ENCODE data around the gene FGD6.
"Not testable (repeated sequence)": the region's sequence is repeated elsewhere in the genome, so short reads cannot be mapped to it uniquely, and the experiment has no call there.

Gene FGD6

DNA sequence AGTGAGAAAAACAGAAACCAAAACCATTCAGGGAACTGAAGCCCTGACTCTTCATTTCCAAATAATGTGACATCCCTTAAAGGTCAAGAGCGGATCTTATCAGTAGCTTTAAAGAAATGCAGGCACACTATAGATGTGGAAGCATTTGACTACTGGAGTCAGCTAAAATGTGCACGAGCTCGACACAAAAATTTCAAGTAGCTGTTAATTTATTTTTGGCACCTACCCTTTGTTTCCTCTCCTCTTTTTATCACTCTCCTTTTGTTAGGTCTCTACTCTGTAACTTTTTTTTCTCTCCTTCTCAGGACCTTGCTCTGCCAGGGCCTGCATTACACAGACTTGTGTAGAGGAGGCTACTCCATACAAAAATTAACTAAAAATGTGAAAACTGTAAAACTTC, 58.3 kb downstream of the FGD6 start:
- no peak overlapping the region for H3K27ac ChIP-seq (ENCODE audit: low read depth in 2 of 2, low read length in 2 of 2)
- H3K4me3 ChIP-seq (ENCODE audit: low read length in 2 of 2) = no peak overlapping the region
- no peaks in the 10 kb centered on the region for H3K36me3 ChIP-seq (ENCODE audit: control insufficient read depth in 2 of 2, insufficient read depth in 2 of 2, low read length in 2 of 2)
- no peaks in the 10 kb centered on the region for H3K4me1 ChIP-seq (ENCODE audit: control insufficient read depth in 2 of 2, insufficient read depth in 2 of 2, low read length in 2 of 2)
- H3K9ac ChIP-seq (ENCODE audit: low read depth in 1 of 2, low read length in 2 of 2) = no peak overlapping the region
- H3K9me3 ChIP-seq (ENCODE audit: control insufficient read depth in 2 of 2, low read length in 2 of 2) = no peaks in the 10 kb centered on the region
- H3K27me3 ChIP-seq (ENCODE audit: control insufficient read depth in 2 of 2, insufficient read depth in 2 of 2, low read length in 2 of 2) = no peaks in the 10 kb centered on the region

DNA sequence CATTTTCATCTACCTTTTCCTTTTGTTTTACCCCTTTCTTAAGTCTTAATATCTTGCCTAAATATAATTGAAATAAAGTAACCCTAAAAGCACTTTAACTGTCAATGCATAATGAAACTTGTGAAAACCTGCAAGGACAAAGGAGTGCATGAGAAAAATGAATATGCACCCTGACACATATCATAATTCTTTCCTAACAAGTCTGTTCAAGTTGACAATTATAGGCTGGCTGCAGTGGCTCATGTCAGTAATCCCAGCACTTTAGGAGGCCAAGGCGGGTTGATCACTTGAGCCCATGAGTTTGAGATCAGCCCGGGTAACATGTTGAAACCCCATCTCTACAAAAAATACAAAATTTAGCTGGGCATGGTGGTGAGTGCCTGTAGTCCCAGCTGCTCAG, 65.4 kb downstream of the FGD6 start:
- H3K27me3 ChIP-seq (ENCODE audit: control insufficient read depth in 2 of 2, insufficient read depth in 2 of 2, low read length in 2 of 2) = no peaks in the 10 kb centered on the region
- no peaks in the 10 kb centered on the region for H3K4me1 ChIP-seq (ENCODE audit: control insufficient read depth in 2 of 2, insufficient read depth in 2 of 2, low read length in 2 of 2)

DNA sequence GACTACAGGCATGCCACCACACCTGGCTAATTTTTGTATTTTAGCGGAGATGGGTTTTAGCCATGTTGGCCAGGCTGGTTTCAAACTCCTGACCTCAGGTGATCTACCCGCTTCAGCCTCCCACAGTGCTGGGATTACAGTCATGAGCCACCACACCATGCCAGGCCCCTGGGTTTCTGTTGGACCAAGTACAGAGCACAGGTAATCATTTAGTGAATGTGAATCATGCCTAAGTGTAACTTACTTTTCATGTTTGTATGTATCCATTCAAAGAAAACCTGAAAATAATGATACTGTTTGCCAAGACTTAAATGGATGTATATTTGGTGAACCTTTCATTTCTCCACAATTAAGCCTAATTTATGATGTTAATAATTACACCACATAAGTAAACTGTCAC, 65.9 kb downstream of the FGD6 start:
- peaks cover 4 to 11% of the 10 kb centered on the region in 2 donors for H3K36me3 ChIP-seq (ENCODE audit: control insufficient read depth in 2 of 2, insufficient read depth in 2 of 2, low read length in 2 of 2)

More for the DNA sequence above, 65.4 kb downstream of the FGD6 start:
- Histone ChIP-seq H3K36me3 (ENCODE audit: control insufficient read depth in 2 of 2, insufficient read depth in 2 of 2, low read length in 2 of 2) (peaks cover 4 to 11% of the 10 kb centered on the region in 2 donors), H3K27ac (ENCODE audit: low read depth in 2 of 2, low read length in 2 of 2) (no peak overlapping the region), H3K4me3 (ENCODE audit: low read length in 2 of 2) (no peak overlapping the region), H3K9ac (ENCODE audit: low read depth in 1 of 2, low read length in 2 of 2) (no peak overlapping the region), H3K9me3 (ENCODE audit: control insufficient read depth in 2 of 2, low read length in 2 of 2) (no peaks in the 10 kb centered on the region)

DNA sequence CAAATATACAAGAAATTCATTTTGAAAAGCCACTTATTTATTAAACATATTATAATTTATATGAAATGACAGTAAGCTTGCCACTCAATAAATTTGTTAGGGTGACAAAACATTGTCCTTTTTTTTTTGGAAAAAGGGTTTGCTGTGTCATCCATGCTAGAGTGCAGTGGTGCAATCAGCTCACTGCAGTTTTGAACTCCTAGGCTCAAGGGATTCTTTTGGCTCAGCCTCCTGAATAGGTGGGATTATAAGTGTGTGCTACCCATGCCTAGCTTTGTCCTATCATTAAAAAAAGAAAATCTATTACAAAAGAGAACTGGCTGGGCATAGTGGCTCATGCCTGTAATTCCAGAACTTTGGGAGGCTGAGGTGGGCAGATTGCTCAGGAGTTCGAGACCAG, 66.8 kb downstream of the FGD6 start:
- no peaks in the 10 kb centered on the region for H3K4me1 ChIP-seq (ENCODE audit: control insufficient read depth in 2 of 2, insufficient read depth in 2 of 2, low read length in 2 of 2)
- H3K36me3 ChIP-seq (ENCODE audit: control insufficient read depth in 2 of 2, insufficient read depth in 2 of 2, low read length in 2 of 2) = peaks cover 4 to 11% of the 10 kb centered on the region in 2 donors
- H3K27me3 ChIP-seq (ENCODE audit: control insufficient read depth in 2 of 2, insufficient read depth in 2 of 2, low read length in 2 of 2) = no peaks in the 10 kb centered on the region
- H3K9me3 ChIP-seq (ENCODE audit: control insufficient read depth in 2 of 2, low read length in 2 of 2) = no peaks in the 10 kb centered on the region
- no peak overlapping the region for H3K4me3 ChIP-seq (ENCODE audit: low read length in 2 of 2)
- no peak overlapping the region for H3K27ac ChIP-seq (ENCODE audit: low read depth in 2 of 2, low read length in 2 of 2)
- H3K9ac ChIP-seq (ENCODE audit: low read depth in 1 of 2, low read length in 2 of 2) = no peak overlapping the region

More for the DNA sequence above, 65.9 kb downstream of the FGD6 start:
- Histone ChIP-seq H3K27me3 (ENCODE audit: control insufficient read depth in 2 of 2, insufficient read depth in 2 of 2, low read length in 2 of 2) (no peaks in the 10 kb centered on the region), H3K9ac (ENCODE audit: low read depth in 1 of 2, low read length in 2 of 2) (no peak overlapping the region), H3K27ac (ENCODE audit: low read depth in 2 of 2, low read length in 2 of 2) (no peak overlapping the region), H3K9me3 (ENCODE audit: control insufficient read depth in 2 of 2, low read length in 2 of 2) (no peaks in the 10 kb centered on the region), H3K4me3 (ENCODE audit: low read length in 2 of 2) (no peak overlapping the region), H3K4me1 (ENCODE audit: control insufficient read depth in 2 of 2, insufficient read depth in 2 of 2, low read length in 2 of 2) (no peaks in the 10 kb centered on the region)

DNA sequence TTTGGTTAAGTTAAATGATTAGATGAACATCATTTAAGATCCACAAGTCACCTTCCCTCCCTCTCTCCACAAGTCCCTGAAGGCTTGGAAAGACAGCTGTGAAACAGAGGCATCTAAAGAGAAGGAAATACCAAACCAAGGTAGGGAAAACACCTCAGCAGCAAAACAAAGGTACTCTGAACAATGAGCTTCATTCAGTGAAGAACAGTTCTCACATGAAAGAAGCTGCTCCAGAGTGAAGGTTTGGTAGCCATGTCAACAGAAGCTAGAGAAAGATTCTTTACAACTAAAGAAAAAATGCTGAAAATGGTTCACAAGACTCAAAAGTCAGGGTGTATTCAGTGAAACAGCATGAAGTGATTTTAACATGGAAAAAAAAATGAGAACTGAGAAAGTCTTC, 69.4 kb downstream of the FGD6 start:
- Histone ChIP-seq H3K4me1 (ENCODE audit: control insufficient read depth in 2 of 2, insufficient read depth in 2 of 2, low read length in 2 of 2) (no peaks in the 10 kb centered on the region), H3K9ac (ENCODE audit: low read depth in 1 of 2, low read length in 2 of 2) (no peak overlapping the region), H3K27me3 (ENCODE audit: control insufficient read depth in 2 of 2, insufficient read depth in 2 of 2, low read length in 2 of 2) (no peaks in the 10 kb centered on the region), H3K9me3 (ENCODE audit: control insufficient read depth in 2 of 2, low read length in 2 of 2) (no peaks in the 10 kb centered on the region), H3K27ac (ENCODE audit: low read depth in 2 of 2, low read length in 2 of 2) (no peak overlapping the region), H3K4me3 (ENCODE audit: low read length in 2 of 2) (no peak overlapping the region), H3K36me3 (ENCODE audit: control insufficient read depth in 2 of 2, insufficient read depth in 2 of 2, low read length in 2 of 2) (peaks cover 1 to 8% of the 10 kb centered on the region in 2 donors)

DNA sequence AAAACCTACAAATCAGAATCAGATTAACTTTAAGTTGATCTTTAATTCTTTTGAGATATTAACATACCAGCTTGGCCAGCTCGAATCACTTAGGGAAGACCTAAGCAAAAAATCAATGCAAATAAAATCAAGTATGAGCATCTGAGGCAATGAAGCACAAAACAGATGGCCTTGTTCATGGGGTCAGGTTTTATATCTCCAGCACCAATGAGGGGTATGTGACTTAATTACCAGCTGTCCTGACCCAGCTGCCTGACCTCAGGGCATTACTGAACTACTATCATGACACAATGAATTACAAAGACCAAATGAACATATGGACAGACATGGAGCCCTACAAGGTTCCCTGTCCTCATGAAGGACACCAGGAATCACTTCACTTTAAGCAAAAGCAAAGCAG, 70.5 kb downstream of the FGD6 start:
- Histone ChIP-seq H3K27me3 (ENCODE audit: control insufficient read depth in 2 of 2, insufficient read depth in 2 of 2, low read length in 2 of 2) (no peaks in the 10 kb centered on the region), H3K4me3 (ENCODE audit: low read length in 2 of 2) (no peak overlapping the region), H3K36me3 (ENCODE audit: control insufficient read depth in 2 of 2, insufficient read depth in 2 of 2, low read length in 2 of 2) (peaks cover 0 to 3% of the 10 kb centered on the region in 2 donors), H3K9me3 (ENCODE audit: control insufficient read depth in 2 of 2, low read length in 2 of 2) (no peaks in the 10 kb centered on the region), H3K9ac (ENCODE audit: low read depth in 1 of 2, low read length in 2 of 2) (no peak overlapping the region), H3K27ac (ENCODE audit: low read depth in 2 of 2, low read length in 2 of 2) (no peak overlapping the region), H3K4me1 (ENCODE audit: control insufficient read depth in 2 of 2, insufficient read depth in 2 of 2, low read length in 2 of 2) (no peaks in the 10 kb centered on the region)

DNA sequence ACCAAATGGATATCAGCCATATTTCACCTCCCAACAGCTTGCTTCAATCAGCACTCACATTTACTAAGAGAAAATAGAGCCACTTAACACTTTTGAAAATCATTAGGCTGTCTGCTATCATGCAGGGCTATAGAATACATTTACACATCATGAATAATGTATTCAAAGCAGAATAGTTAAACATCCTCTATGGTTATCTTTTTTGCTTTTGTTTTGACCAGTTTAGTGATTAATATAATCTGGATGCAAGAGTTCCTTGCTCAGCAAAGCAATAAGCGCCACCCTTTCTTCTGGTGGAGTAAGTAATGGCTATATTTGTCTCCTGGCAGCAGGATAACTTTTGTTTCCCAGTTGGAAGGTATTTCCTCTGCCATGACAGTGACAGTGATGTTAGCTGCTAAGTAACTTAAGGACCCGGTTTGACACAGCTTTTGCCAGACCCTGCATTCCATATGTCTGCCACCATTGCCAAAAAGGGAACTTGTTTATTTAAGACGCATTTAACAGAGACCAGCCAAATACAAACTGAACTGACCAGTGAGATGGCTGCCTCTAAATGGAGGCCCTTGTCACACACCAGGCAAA, 73.6 kb downstream of the FGD6 start:
- H3K27ac ChIP-seq (ENCODE audit: low read depth in 2 of 2, low read length in 2 of 2) = no peak overlapping the region

DNA sequence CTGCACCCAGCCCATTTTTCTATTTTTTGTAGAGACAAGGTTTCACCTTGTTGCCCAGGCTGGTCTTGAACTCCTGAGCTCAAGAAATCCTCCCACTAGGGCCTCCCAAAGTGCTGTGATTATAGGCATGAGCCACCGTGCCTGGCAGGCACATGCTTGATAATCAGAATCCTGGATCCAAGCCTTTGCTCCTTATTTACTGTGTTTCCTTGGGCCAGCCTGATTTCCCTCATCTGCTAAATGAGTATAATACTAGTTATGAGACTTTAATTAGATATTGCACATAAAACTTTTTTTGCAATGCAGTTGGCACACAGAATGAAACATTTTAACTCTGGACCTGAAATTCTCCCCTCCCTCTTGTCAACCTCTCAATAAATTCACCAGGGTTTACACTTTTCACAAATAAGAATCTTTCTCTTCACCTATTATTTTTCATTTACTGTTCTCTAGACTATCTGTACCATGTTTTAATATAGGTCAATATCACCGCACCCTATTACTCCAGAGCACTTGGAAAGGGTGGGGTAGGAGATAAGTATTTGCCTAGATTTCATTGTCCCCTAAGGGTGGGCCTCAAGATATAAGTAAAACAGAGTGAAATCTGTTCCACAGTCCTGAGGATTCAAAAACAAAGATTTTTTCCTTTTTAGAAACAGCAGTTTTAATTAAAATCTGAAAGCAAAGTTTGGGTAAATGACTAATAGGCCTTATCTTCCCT, 74.7 kb downstream of the FGD6 start:
- H3K4me1 ChIP-seq (ENCODE audit: control insufficient read depth in 2 of 2, insufficient read depth in 2 of 2, low read length in 2 of 2) = no peaks in the 10 kb centered on the region
- H3K27me3 ChIP-seq (ENCODE audit: control insufficient read depth in 2 of 2, insufficient read depth in 2 of 2, low read length in 2 of 2) = no peaks in the 10 kb centered on the region
- no peak overlapping the region for H3K9ac ChIP-seq (ENCODE audit: low read depth in 1 of 2, low read length in 2 of 2)
- H3K27ac ChIP-seq (ENCODE audit: low read depth in 2 of 2, low read length in 2 of 2) = no peak overlapping the region
- no peaks in the 10 kb centered on the region for H3K36me3 ChIP-seq (ENCODE audit: control insufficient read depth in 2 of 2, insufficient read depth in 2 of 2, low read length in 2 of 2)
- no peaks in the 10 kb centered on the region for H3K9me3 ChIP-seq (ENCODE audit: control insufficient read depth in 2 of 2, low read length in 2 of 2)
- H3K4me3 ChIP-seq (ENCODE audit: low read length in 2 of 2) = no peak overlapping the region

More for the DNA sequence above, 73.6 kb downstream of the FGD6 start:
- H3K36me3 ChIP-seq (ENCODE audit: control insufficient read depth in 2 of 2, insufficient read depth in 2 of 2, low read length in 2 of 2) = no peaks in the 10 kb centered on the region
- no peaks in the 10 kb centered on the region for H3K9me3 ChIP-seq (ENCODE audit: control insufficient read depth in 2 of 2, low read length in 2 of 2)
- no peak overlapping the region for H3K4me3 ChIP-seq (ENCODE audit: low read length in 2 of 2)
- H3K4me1 ChIP-seq (ENCODE audit: control insufficient read depth in 2 of 2, insufficient read depth in 2 of 2, low read length in 2 of 2) = no peaks in the 10 kb centered on the region
- no peaks in the 10 kb centered on the region for H3K27me3 ChIP-seq (ENCODE audit: control insufficient read depth in 2 of 2, insufficient read depth in 2 of 2, low read length in 2 of 2)
- H3K9ac ChIP-seq (ENCODE audit: low read depth in 1 of 2, low read length in 2 of 2) = no peak overlapping the region

DNA sequence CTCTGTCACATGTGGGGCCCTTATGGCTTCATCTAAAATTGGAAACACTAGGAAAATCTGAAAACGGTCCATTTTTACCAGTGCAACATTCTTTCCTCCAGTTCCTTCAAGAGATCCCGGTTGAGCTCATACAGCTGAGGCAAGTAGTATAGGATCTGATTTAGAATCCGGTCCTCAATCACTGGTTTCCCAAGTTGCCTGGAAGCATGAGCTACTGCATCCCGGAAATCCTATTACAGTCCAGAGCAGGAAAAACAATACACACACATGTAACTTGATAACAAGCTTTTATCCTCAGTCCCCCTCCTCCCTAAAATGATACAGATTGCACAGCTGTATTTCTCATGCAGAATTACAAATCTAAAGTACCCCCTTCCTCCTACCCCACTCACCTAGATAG, 76.0 kb downstream of the FGD6 start:
- Histone ChIP-seq H3K27ac (ENCODE audit: low read depth in 2 of 2, low read length in 2 of 2) (no peak overlapping the region), H3K4me1 (ENCODE audit: control insufficient read depth in 2 of 2, insufficient read depth in 2 of 2, low read length in 2 of 2) (no peaks in the 10 kb centered on the region), H3K9me3 (ENCODE audit: control insufficient read depth in 2 of 2, low read length in 2 of 2) (no peaks in the 10 kb centered on the region), H3K9ac (ENCODE audit: low read depth in 1 of 2, low read length in 2 of 2) (no peak overlapping the region), H3K4me3 (ENCODE audit: low read length in 2 of 2) (no peak overlapping the region), H3K36me3 (ENCODE audit: control insufficient read depth in 2 of 2, insufficient read depth in 2 of 2, low read length in 2 of 2) (no peaks in the 10 kb centered on the region), H3K27me3 (ENCODE audit: control insufficient read depth in 2 of 2, insufficient read depth in 2 of 2, low read length in 2 of 2) (no peaks in the 10 kb centered on the region)

DNA sequence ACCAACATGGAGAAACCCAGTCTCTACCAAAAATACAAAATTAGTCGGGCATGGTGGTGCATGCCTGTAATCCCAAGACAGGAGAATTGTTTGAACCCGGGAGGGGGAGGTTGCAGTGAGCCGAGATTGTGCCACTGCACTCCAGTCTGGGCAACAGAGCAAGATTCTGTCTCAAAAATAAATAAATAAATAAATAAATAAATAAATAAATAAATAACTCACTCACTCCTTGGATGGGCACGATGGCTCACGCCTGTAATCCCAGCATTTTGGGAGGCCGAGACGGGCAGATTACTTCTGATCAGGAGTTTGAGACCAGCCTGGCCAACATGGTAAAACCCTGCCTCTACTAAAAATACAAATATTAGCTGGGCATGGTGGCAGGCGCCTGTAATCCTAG, 79.2 kb downstream of the FGD6 start:
- H3K9me3 ChIP-seq (ENCODE audit: control insufficient read depth in 2 of 2, low read length in 2 of 2); H3K27me3 ChIP-seq (ENCODE audit: control insufficient read depth in 2 of 2, insufficient read depth in 2 of 2, low read length in 2 of 2): not testable (repeated sequence)

More for the DNA sequence above, 79.2 kb downstream of the FGD6 start:
- not testable (repeated sequence) for H3K9ac ChIP-seq (ENCODE audit: low read depth in 1 of 2, low read length in 2 of 2); H3K4me1 ChIP-seq (ENCODE audit: control insufficient read depth in 2 of 2, insufficient read depth in 2 of 2, low read length in 2 of 2); H3K27ac ChIP-seq (ENCODE audit: low read depth in 2 of 2, low read length in 2 of 2); H3K4me3 ChIP-seq (ENCODE audit: low read length in 2 of 2)
- peaks cover 8 to 14% of the 10 kb centered on the region in 2 donors for H3K36me3 ChIP-seq (ENCODE audit: control insufficient read depth in 2 of 2, insufficient read depth in 2 of 2, low read length in 2 of 2)
